GM12878 (cell line): ENCODE results near the gene PMAIP1. TPM values are rescaled to one million over a fixed set of nuclear protein-coding genes. Genes with fewer than 3 reads are reported as not detected.

Experiments used
- BACH1 ChIP-seq: fragments of 450-650 bp; IDR thresholded peaks from 2 replicates; pipeline ENCODE4 v1.6.1; 2017; ENCODE audit warnings: mild to moderate bottlenecking, borderline replicate concordance
- FOXK2 ChIP-seq: fragments of 450-650 bp; IDR thresholded peaks from 2 replicates; pipeline ENCODE4 v1.6.1; 2017; ENCODE audit warnings: mild to moderate bottlenecking, moderate library complexity
- GABPA ChIP-seq: IDR thresholded peaks from 2 replicates; pipeline ENCODE4 v1.6.1; 2014; ENCODE audit warnings: antibody characterized with exemption, low read depth, mild to moderate bottlenecking, inconsistent platforms
- IKZF1 ChIP-seq: fragments of 450-650 bp; conservative IDR thresholded peaks from 2 replicates; pipeline ENCODE4 v1.6.1; 2017; ENCODE audit warnings: antibody characterized with exemption, mild to moderate bottlenecking
- MTA2 ChIP-seq: fragments of 450-650 bp; IDR thresholded peaks from 2 replicates; pipeline ENCODE4 v1.6.1; 2016; ENCODE audit warnings: low read depth, mild to moderate bottlenecking, moderate library complexity
- NBN ChIP-seq: fragments of 450-650 bp; IDR thresholded peaks from 2 replicates; pipeline ENCODE4 v1.6.1; 2016
- POLR2AphosphoS2 ChIP-seq: IDR thresholded peaks from 2 replicates; pipeline ENCODE4 v1.6.1; 2011; ENCODE audit warnings: low read depth, mild to moderate bottlenecking, low read length, improper control_type of control experiment, moderate library complexity
- POU2F2 ChIP-seq: IDR thresholded peaks from 3 replicates; pipeline ENCODE4 v1.6.1; 2011; ENCODE audit warnings: low read depth, mild to moderate bottlenecking, low read length, borderline replicate concordance
- RAD21 ChIP-seq: IDR thresholded peaks from 2 replicates; pipeline ENCODE4 v1.6.1; 2011; ENCODE audit warnings: mild to moderate bottlenecking, low read depth, low read length, moderate library complexity; ENCODE audit not compliant: insufficient read depth
- RBBP5 ChIP-seq: fragments of 200-600 bp; sonication (generic); conservative IDR thresholded peaks from 2 replicates; pipeline ENCODE4 v1.6.1; 2016
- RFX5 ChIP-seq: IDR thresholded peaks from 2 replicates; pipeline ENCODE4 v1.6.1; 2011; ENCODE audit warnings: low read depth, low read length, improper control_type of control experiment
- SMAD1 ChIP-seq: fragments of 450-650 bp; IDR thresholded peaks from 2 replicates; pipeline ENCODE4 v1.6.1; 2018; ENCODE audit warnings: mild to moderate bottlenecking, low read depth; ENCODE audit not compliant: partially characterized antibody
- SMARCA5 ChIP-seq: fragments of 450-650 bp; IDR thresholded peaks from 2 replicates; pipeline ENCODE4 v1.6.1; 2017; ENCODE audit warnings: mild to moderate bottlenecking
- SRF ChIP-seq, 2 experiments: IDR thresholded peaks; 2 replicates each; pipeline ENCODE4 v1.6.1; 2011; ENCODE audit warnings: low read depth in 2 of 2, low read length in 2 of 2, mild to moderate bottlenecking in 1 of 2, moderate library complexity in 1 of 2
- YY1 ChIP-seq: IDR thresholded peaks from 2 replicates; pipeline ENCODE4 v1.6.1; 2011; ENCODE audit warnings: low read depth, mild to moderate bottlenecking, low read length
- ZNF207 ChIP-seq: fragments of 450-650 bp; IDR thresholded peaks from 2 replicates; pipeline ENCODE4 v1.6.1; 2014; ENCODE audit warnings: antibody characterized with exemption, mild to moderate bottlenecking, borderline replicate concordance
- ZNF217 ChIP-seq: fragments of 450-650 bp; IDR thresholded peaks from 2 replicates; pipeline ENCODE4 v1.6.1; 2017; ENCODE audit warnings: antibody characterized with exemption, mild to moderate bottlenecking
- ZZZ3 ChIP-seq: IDR thresholded peaks from 2 replicates; pipeline ENCODE4 v1.6.1; 2011; ENCODE audit warnings: low read depth; ENCODE audit not compliant: control insufficient read depth, insufficient read length
- polyA plus RNA-seq, 11 experiments: library from polyadenylated mRNA; depleted of rRNA in 4 of 11; unstranded in 6 of 11; stranded (reverse) in 5 of 11; fragments of >200 nt; fragmentation: Nextera tagmentation in 4 of 11; fragmentation: Illumina TruSeq in 1 of 11; extraction: Ambion mirVana in 4 of 11; extraction: Trizol in 1 of 11; gene quantifications; 1 replicate in 1 of 11; 2 replicates in 10 of 11; pipeline versions ENCODE4 v1.2.1 to v1.2.3, GENCODE V29; 2011 to 2016; ENCODE audit warnings: inconsistent platforms in 2 of 11, missing spikeins in 2 of 11, low read depth in 1 of 11
- total RNA-seq, 4 experiments: library from RNA; depleted of rRNA in 3 of 4; stranded (reverse); fragments of >200 nt in 3 of 4; fragmentation: Illumina TruSeq in 1 of 4; extraction: Trizol in 1 of 4; gene quantifications; 2 replicates each; pipeline versions ENCODE4 v1.2.1 to v1.2.3, GENCODE V29; 2013 to 2021
- TF ChIP-seq, protein P1 (sequence below): IDR thresholded peaks from 2 replicates; pipeline ENCODE4 v1.6.1; 2012; ENCODE audit warnings: low read depth, low read length, improper control_type of control experiment
- TF ChIP-seq, protein P2 (sequence below): fragments of 450-650 bp; IDR thresholded peaks from 2 replicates; pipeline ENCODE4 v1.6.1; 2017; ENCODE audit warnings: mild to moderate bottlenecking
- TF ChIP-seq, protein P3 (sequence below): fragments of 450-650 bp; IDR thresholded peaks from 2 replicates; pipeline ENCODE4 v1.6.1; 2016; ENCODE audit warnings: mild to moderate bottlenecking, moderate library complexity, borderline replicate concordance

The PMAIP1 gene
- total and polyA plus RNA-seq, 10 of the 15 experiments (the other 5 are each of a cell fraction or from before 2014, with no cell fraction given), result 74.0 to 219 (median 112) TPM

DNA sequence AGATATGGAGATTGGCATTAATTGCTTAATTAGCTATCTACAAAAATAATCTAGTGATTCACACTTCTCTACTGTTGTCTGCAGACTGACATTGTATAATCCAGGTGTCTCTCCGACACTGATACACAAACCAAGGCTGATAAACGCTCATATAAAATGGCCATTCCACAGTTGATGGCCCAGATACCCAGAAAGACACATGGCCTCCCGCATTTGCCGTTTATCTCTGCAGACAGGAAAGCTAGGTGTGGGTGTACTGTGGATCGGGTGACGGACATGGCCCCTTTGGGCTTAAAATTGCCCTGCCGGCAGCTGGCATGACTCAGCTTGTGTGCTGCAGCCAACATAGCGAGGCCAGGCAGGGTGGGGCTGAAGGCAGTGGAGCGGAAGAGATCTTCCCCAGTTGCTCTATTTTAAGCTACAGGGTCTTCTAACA is 18.5 kb downstream of the PMAIP1 start (continued):
- TF ChIP-seq POU2F2 (0 out of 3 replicates have a peak, but pooled peaks have one; percentile 33), SRF (IDR thresholded peaks at IDR 0.05; ENCODE audit: low read depth in 2 of 2, low read length in 2 of 2) (0 out of 4 replicates have a peak, but pooled peaks of 1 of the 2 experiments have one; percentile 21), ZZZ3 (no peak), YY1 (peak; percentile 69), SMARCA5 (no peak), SMAD1 (no peak), RFX5 (no peak), NBN (peak; percentile 73), ZNF207 (no peak), MTA2 (peak; percentile 67; the same call in 1 of the 2 replicates), BACH1 (peak; percentile 97), RBBP5 (no peak), GABPA (no peak), RAD21 (no peak), POLR2AphosphoS2 (no peak), ZNF217 (0 out of 2 replicates have a peak, but pooled peaks have one; percentile 54), FOXK2 (no peak), IKZF1 (peak; percentile 80)
- TF ChIP-seq, protein P1, sequence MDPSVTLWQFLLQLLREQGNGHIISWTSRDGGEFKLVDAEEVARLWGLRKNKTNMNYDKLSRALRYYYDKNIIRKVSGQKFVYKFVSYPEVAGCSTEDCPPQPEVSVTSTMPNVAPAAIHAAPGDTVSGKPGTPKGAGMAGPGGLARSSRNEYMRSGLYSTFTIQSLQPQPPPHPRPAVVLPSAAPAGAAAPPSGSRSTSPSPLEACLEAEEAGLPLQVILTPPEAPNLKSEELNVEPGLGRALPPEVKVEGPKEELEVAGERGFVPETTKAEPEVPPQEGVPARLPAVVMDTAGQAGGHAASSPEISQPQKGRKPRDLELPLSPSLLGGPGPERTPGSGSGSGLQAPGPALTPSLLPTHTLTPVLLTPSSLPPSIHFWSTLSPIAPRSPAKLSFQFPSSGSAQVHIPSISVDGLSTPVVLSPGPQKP, result no peak
- TF ChIP-seq, protein P2, sequence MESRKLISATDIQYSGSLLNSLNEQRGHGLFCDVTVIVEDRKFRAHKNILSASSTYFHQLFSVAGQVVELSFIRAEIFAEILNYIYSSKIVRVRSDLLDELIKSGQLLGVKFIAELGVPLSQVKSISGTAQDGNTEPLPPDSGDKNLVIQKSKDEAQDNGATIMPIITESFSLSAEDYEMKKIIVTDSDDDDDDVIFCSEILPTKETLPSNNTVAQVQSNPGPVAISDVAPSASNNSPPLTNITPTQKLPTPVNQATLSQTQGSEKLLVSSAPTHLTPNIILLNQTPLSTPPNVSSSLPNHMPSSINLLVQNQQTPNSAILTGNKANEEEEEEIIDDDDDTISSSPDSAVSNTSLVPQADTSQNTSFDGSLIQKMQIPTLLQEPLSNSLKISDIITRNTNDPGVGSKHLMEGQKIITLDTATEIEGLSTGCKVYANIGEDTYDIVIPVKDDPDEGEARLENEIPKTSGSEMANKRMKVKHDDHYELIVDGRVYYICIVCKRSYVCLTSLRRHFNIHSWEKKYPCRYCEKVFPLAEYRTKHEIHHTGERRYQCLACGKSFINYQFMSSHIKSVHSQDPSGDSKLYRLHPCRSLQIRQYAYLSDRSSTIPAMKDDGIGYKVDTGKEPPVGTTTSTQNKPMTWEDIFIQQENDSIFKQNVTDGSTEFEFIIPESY, result no peak
- TF ChIP-seq, protein P3, sequence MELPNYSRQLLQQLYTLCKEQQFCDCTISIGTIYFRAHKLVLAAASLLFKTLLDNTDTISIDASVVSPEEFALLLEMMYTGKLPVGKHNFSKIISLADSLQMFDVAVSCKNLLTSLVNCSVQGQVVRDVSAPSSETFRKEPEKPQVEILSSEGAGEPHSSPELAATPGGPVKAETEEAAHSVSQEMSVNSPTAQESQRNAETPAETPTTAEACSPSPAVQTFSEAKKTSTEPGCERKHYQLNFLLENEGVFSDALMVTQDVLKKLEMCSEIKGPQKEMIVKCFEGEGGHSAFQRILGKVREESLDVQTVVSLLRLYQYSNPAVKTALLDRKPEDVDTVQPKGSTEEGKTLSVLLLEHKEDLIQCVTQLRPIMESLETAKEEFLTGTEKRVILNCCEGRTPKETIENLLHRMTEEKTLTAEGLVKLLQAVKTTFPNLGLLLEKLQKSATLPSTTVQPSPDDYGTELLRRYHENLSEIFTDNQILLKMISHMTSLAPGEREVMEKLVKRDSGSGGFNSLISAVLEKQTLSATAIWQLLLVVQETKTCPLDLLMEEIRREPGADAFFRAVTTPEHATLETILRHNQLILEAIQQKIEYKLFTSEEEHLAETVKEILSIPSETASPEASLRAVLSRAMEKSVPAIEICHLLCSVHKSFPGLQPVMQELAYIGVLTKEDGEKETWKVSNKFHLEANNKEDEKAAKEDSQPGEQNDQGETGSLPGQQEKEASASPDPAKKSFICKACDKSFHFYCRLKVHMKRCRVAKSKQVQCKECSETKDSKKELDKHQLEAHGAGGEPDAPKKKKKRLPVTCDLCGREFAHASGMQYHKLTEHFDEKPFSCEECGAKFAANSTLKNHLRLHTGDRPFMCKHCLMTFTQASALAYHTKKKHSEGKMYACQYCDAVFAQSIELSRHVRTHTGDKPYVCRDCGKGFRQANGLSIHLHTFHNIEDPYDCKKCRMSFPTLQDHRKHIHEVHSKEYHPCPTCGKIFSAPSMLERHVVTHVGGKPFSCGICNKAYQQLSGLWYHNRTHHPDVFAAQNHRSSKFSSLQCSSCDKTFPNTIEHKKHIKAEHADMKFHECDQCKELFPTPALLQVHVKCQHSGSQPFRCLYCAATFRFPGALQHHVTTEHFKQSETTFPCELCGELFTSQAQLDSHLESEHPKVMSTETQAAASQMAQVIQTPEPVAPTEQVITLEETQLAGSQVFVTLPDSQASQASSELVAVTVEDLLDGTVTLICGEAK, result no peak
